Activated CD4-positive, alpha-beta T cell treated with anti-CD3 and anti-CD28 coated beads, Interleukin-2, amount 10 ng/mL, durations not matched to agents 7 days and 5 days (primary cell): ENCODE measurements around the gene G6PC2. TPM values are rescaled to one million over a fixed set of nuclear protein-coding genes. Genes with fewer than 3 reads are reported as not detected.
"Not testable (repeated sequence)": the region's sequence is repeated elsewhere in the genome, so short reads cannot be mapped to it uniquely, and the experiment has no call there.

Experiments used
- CTCF ChIA-PET: fragments of 350-600 bp; sonication (Branson Sonifier 250); formaldehyde crosslinking; loops from one replicate; lab custom pipeline; 2021; ENCODE audit warnings: antibody characterized with exemption; lab: Charles Lee
- POLR2A ChIA-PET: fragments of 350-600 bp; sonication (Branson Sonifier 250); formaldehyde crosslinking; loops from one replicate; lab custom pipeline; 2021; ENCODE audit warnings: antibody characterized with exemption; lab: Charles Lee
- DNase-seq: peaks from one replicate; pipeline ENCODE4 v3.0.0-alpha.2; 2020
- H3K27ac Mint-ChIP-seq: one replicate; pipeline ENCODE4 v1.8.0; 2021; ENCODE audit warnings: mild to moderate bottlenecking, moderate library complexity, mixed read lengths
- H3K27me3 Mint-ChIP-seq: one replicate; pipeline ENCODE4 v1.8.0; 2021; ENCODE audit warnings: mixed read lengths
- H3K36me3 Mint-ChIP-seq: one replicate; pipeline ENCODE4 v1.8.0; 2021; ENCODE audit warnings: low read depth, mixed read lengths
- H3K4me1 Mint-ChIP-seq: one replicate; pipeline ENCODE4 v1.8.0; 2021; ENCODE audit warnings: mixed read lengths
- H3K4me3 Mint-ChIP-seq: one replicate; pipeline ENCODE4 v1.8.0; 2021; ENCODE audit warnings: mild to moderate bottlenecking, moderate library complexity, mixed read lengths
- H3K9me3 Mint-ChIP-seq: one replicate; pipeline ENCODE4 v1.8.0; 2021; ENCODE audit warnings: mixed read lengths
- total RNA-seq, 2 experiments: library from RNA; stranded (reverse); gene quantifications; one replicate each; pipeline ENCODE4 v1.2.3, GENCODE V29; 2021

The G6PC2 gene, protein sequence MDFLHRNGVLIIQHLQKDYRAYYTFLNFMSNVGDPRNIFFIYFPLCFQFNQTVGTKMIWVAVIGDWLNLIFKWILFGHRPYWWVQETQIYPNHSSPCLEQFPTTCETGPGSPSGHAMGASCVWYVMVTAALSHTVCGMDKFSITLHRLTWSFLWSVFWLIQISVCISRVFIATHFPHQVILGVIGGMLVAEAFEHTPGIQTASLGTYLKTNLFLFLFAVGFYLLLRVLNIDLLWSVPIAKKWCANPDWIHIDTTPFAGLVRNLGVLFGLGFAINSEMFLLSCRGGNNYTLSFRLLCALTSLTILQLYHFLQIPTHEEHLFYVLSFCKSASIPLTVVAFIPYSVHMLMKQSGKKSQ
- total RNA-seq = not detected

DNA sequence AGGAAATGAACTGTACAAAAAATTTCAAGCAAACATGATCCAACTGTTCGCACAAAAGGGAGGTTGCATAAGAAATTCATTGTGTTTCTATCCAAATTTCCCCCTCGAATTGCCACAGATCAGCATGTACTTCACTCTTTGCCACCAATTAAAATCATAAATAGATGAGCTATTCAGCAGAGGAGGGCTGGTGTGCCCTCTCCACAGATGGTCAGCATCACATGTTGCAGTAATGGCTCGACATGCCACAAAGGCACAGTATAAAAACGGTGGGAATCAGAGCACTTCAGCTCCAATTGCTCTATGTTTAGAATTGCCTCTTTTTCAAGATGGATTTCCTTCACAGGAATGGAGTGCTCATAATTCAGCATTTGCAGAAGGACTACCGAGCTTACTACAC is at the start of gene G6PC2:
TSS of gene G6PC2 (plus strand) at position 289 of the 400 bp plus-strand sequence. CDS start at position 330, 41 bp downstream.
- ChIA-PET POLR2A (no interaction called here), CTCF (interaction anchor here (0.5 kb wide), 1 partner anchor 460 kb away, joined by 3 read pairs; no protein-coding TSS in a partner anchor)
- Mint-ChIP-seq H3K9me3 (no peaks in the 10 kb centered on the region), H3K27ac (no peak within 1 kb of the TSS), H3K4me1 (no peaks in the 10 kb centered on the region), H3K4me3 (no peak within 1 kb of the TSS), H3K27me3 (peaks cover 48% of the 10 kb centered on the region), H3K36me3 (no peaks in the 10 kb centered on the region)
- DNase-seq = no peak

DNA sequence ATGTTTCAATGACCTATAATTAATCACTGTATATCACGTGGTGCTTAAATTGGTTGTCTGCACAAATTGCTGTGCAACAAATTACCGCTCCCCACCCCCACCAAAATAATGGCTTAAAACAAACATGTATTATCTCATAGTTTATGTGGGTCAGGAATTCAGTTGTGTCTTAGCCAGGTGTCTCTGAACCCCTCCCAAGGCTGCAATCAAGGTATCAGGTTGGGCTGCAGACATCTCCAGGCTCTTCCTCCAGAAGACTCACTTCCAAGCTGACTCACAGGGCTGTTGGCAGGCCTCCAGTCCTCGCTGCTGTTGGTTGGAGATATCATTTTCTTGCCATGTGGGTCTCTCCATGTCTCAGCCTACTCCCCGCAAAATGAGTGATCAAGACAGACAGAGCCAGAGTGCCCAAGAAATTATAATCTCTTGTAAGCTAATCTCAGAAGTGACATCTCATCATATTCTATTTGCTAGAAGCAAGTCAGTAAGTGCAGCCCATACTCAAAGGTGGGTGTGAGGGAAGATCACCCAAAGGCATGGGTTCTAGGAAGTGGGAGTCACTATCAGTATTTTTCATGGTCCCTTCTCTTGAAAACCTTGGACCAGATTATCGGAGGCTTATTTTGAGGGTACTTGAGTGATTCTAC is 49.3 kb upstream of the G6PC2 start:
- Mint-ChIP-seq H3K27ac (no peak overlapping the region), H3K36me3 (peaks cover 43% of the 10 kb centered on the region), H3K4me1 (peaks cover 2% of the 10 kb centered on the region), H3K9me3 (peaks cover 3% of the 10 kb centered on the region), H3K27me3 (no peaks in the 10 kb centered on the region), H3K4me3 (no peak overlapping the region)
- CTCF ChIA-PET = no interaction called here
- POLR2A ChIA-PET = no interaction called here
- no peak for DNase-seq

DNA sequence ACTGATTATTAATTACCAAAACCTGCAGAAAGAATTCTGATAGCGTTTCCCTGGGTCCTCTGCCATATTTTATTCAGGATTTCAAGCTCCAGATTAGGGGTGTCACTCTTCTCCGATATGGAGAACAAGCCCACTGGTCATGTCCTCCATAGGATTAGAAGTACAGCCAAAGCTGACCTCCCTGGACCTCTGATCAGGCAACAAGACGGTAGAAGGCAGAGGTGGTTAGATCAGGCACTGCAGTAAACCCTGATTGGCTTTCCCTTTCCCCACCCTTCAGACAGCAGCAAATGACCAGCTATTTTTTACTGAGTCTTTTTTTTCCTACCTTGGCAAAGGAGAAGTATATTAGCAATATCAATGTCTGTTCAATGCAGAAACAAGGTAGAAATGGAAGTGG is 48.6 kb upstream of the G6PC2 start:
- DNase-seq = no peak
- ChIA-PET POLR2A (no interaction called here), CTCF (no interaction called here)
- peaks cover 3% of the 10 kb centered on the region for H3K9me3 Mint-ChIP-seq
- H3K27ac Mint-ChIP-seq = no peak overlapping the region
- no peaks in the 10 kb centered on the region for H3K27me3 Mint-ChIP-seq
- no peak overlapping the region for H3K4me3 Mint-ChIP-seq
- peaks cover 2% of the 10 kb centered on the region for H3K4me1 Mint-ChIP-seq
- H3K36me3 Mint-ChIP-seq = peaks cover 46% of the 10 kb centered on the region

DNA sequence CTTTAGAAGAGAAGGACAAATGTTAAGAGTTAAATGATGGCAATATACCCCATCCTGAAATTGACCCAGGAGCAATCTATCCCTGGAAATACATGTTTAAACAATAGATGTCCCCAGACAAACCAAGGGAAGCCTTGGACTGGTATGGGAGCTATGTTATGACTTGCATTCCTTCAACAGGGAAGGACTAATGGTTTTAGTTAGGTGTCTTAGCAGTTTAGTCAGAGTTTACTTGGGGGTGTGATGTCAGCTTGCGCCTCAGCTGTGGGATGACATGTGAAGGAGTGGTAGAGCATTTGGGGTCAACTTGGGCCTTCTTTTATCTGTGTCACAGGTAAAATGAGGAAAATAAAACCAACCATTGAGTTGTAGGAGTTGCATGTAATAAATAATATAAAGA is 47.6 kb upstream of the G6PC2 start:
- H3K9me3 Mint-ChIP-seq = peaks cover 3% of the 10 kb centered on the region
- peaks cover 52% of the 10 kb centered on the region for H3K36me3 Mint-ChIP-seq
- no peaks in the 10 kb centered on the region for H3K27me3 Mint-ChIP-seq
- H3K27ac Mint-ChIP-seq = no peak overlapping the region
- H3K4me1 Mint-ChIP-seq = peaks cover 2% of the 10 kb centered on the region
- DNase-seq = no peak
- CTCF ChIA-PET = no interaction called here
- POLR2A ChIA-PET = no interaction called here
- H3K4me3 Mint-ChIP-seq = no peak overlapping the region

DNA sequence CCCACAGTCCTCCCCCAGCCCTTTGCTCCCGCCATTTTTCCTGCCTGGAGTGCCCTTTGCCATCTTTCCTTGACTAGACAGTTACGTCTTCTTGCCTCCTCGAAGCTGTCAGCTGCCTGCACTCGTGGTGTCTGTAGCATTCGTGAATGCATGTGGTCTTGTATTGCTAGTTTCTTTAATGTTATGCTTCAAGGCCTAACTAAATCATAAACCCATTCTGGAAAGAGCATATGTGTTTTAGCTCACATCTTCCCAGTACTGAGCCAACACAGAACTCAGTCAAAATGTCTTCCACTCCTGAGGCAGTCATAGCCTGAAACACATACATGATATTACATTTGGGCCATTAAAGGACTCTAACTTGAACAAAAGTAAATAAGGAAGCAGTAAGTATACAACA is 46.4 kb upstream of the G6PC2 start:
- H3K27ac Mint-ChIP-seq = no peak overlapping the region
- ChIA-PET CTCF (no interaction called here), POLR2A (no interaction called here)
- H3K27me3 Mint-ChIP-seq = no peaks in the 10 kb centered on the region
- H3K4me3 Mint-ChIP-seq = no peak overlapping the region
- H3K9me3 Mint-ChIP-seq = peaks cover 3% of the 10 kb centered on the region
- peaks cover 60% of the 10 kb centered on the region for H3K36me3 Mint-ChIP-seq
- H3K4me1 Mint-ChIP-seq = peaks cover 2% of the 10 kb centered on the region
- no peak for DNase-seq

DNA sequence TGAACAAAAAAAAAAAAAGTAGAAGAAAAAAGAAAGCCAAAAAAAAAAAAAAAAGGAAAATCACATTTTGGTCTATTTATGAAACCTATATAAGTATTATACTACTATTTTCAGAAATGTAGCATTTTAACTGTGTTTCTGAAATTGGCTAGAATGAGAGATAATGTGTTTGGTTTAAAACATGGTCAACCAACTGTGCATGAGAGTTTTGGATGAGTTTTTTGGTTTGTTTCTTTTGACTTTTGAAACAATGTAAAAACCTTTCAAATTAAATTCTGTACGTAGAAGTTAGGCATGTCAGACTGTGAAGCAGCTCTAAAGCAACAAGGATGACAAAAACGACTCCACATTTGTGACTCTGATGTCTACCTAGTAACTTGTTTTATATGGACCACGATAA is 45.5 kb upstream of the G6PC2 start:
- Mint-ChIP-seq H3K4me1 (no peaks in the 10 kb centered on the region), H3K9me3 (peaks cover 3% of the 10 kb centered on the region), H3K36me3 (peaks cover 60% of the 10 kb centered on the region), H3K4me3 (no peak overlapping the region), H3K27me3 (no peaks in the 10 kb centered on the region), H3K27ac (no peak overlapping the region)
- POLR2A ChIA-PET = no interaction called here
- no peak for DNase-seq
- CTCF ChIA-PET = no interaction called here

DNA sequence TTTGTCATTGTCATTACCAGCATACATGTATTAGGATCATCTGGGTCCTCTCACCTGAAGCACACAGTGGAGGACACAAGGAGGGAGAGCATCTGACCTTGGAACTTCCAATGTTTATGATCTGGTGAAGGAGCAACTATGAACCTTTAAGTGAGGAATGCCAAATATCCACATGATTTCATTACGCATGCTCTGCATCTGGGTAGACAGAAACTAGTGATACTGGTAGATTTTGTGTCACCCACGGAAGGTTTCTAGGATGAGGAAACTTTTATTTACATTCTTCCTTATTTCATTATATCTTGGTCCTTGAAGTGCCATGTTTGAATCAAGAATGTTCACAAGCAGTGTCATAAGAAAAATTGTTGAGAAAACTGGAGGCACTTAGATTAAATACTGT is 42.9 kb upstream of the G6PC2 start:
- DNase-seq = no peak
- CTCF ChIA-PET = no interaction called here
- peaks cover 3% of the 10 kb centered on the region for H3K9me3 Mint-ChIP-seq
- H3K4me1 Mint-ChIP-seq = no peaks in the 10 kb centered on the region
- no peak overlapping the region for H3K4me3 Mint-ChIP-seq
- H3K27ac Mint-ChIP-seq = no peak overlapping the region
- H3K36me3 Mint-ChIP-seq = peaks cover 59% of the 10 kb centered on the region
- no peaks in the 10 kb centered on the region for H3K27me3 Mint-ChIP-seq
- POLR2A ChIA-PET = no interaction called here

DNA sequence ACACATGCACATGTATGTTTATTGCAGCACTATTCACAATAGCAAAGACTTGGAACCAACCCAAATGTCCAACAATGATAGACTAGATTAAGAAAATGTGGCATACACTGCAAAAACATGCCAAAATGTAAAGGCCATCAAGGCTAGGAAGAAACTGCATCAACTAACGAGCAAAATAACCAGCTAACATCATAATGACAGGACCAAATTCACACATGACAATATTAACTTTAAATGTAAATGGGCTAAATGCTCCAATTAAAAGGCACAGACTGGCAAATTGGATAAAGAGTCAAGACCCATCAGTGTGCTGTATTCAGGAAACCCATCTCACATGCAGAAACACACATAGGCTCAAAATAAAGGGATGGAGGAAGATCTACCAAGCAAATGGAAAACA is 33.9 kb upstream of the G6PC2 start:
- POLR2A ChIA-PET, H3K4me3 Mint-ChIP-seq, DNase-seq, H3K27me3 Mint-ChIP-seq, CTCF ChIA-PET, H3K9me3 Mint-ChIP-seq, H3K27ac Mint-ChIP-seq, H3K4me1 Mint-ChIP-seq: not testable (repeated sequence)
- peaks cover 72% of the 10 kb centered on the region for H3K36me3 Mint-ChIP-seq

DNA sequence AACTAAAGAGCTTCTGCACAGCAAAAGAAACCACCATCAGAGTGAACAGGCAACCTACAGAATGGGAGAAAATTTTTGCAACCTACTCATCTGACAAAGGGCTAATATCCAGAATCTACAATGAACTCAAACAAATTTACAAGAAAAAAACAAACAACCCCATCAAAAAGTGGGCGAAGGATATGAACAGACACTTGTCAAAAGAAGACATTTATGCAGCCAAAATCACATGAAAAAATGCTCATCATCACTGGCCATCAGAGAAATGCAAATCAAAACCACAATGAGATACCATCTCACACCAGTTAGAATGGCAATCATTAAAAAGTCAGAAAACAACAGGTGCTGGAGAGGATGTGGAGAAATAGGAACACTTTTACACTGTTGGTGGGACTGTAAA is 30.7 kb upstream of the G6PC2 start:
- H3K9me3 Mint-ChIP-seq, H3K27ac Mint-ChIP-seq, CTCF ChIA-PET, H3K4me3 Mint-ChIP-seq, H3K27me3 Mint-ChIP-seq, DNase-seq, H3K4me1 Mint-ChIP-seq, POLR2A ChIA-PET: not testable (repeated sequence)
- H3K36me3 Mint-ChIP-seq = peaks cover 76% of the 10 kb centered on the region

DNA sequence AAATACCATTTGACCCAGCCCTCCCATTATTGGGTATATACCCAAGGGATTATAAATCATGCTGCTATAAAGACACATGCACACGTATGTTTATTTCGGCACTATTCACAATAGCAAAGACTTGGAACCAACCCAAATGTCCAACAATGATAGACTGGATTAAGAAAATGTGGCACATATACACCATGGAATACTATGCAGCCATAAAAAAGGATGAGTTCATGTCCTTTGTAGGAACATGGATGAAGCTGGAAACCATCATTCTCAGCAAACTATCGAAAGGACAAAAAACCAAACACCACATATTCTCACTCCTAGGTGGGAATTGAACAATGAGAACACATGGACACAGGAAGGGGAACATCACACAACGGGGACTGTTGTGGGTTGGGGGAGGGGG is 30.3 kb upstream of the G6PC2 start:
- DNase-seq, H3K9me3 Mint-ChIP-seq, H3K4me1 Mint-ChIP-seq, H3K27me3 Mint-ChIP-seq, CTCF ChIA-PET, POLR2A ChIA-PET, H3K27ac Mint-ChIP-seq, H3K4me3 Mint-ChIP-seq: not testable (repeated sequence)
- peaks cover 74% of the 10 kb centered on the region for H3K36me3 Mint-ChIP-seq

DNA sequence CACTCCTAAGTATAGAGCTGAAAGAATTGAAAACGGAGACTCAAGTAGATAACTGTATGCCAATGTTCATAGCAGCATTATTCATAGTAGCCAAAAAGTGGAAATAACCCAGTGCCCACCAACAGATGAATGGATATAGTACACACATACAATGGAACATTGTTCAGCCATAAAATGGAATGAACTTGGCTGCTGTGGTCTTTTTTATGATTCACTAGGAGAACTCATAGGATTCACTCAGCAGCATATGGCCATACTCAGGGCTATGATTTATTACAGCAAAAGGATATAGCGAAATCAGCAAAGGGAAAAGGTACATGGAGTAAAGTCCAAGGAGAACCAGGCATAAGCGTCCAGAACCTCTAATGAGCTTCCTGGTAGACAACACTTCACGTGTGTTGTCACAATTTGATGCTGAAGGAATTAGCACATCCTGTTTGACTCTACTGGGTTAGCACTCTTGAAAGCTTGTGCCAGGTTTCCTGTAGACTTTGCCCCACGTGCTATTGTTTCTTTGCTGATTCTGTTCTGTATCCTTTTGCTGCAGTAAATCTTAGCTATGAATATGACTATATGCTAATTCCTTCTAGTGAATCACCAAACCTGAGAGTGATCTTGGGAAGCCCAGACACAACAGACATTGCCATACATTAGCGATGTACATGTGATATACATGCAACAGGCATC is 26.6 kb upstream of the G6PC2 start:
- CTCF ChIA-PET = no interaction called here
- no peak overlapping the region for H3K27ac Mint-ChIP-seq
- H3K27me3 Mint-ChIP-seq = no peaks in the 10 kb centered on the region
- peaks cover 2% of the 10 kb centered on the region for H3K9me3 Mint-ChIP-seq
- no peak overlapping the region for H3K4me3 Mint-ChIP-seq
- H3K4me1 Mint-ChIP-seq = peaks cover 3% of the 10 kb centered on the region
- peaks cover 51% of the 10 kb centered on the region for H3K36me3 Mint-ChIP-seq
- DNase-seq = no peak
- POLR2A ChIA-PET = interaction anchor here (0.6 kb wide), 1 partner anchor 15 kb away, joined by 5 read pairs; no protein-coding TSS in a partner anchor

DNA sequence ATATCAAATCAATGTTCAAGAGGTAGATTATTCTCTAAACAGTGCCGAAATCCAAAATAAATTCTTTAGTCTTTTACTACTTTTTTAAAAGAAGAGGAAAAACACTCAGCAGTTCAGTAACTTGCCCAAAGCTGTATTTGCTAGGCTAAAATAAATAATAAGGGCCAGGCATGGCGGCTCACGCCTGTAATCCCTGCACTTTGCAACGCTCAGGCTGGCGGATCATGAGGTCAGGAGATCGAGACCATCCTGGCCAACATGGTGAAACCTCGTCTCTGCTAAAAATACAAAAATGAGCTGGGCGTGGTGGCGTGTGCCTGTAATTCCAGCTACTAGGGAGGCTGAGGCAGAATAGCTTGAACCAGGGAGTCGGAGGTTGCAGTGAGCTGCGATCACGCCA is 18.9 kb upstream of the G6PC2 start:
- CTCF ChIA-PET = not testable (repeated sequence)
- H3K36me3 Mint-ChIP-seq = peaks cover 51% of the 10 kb centered on the region

DNA sequence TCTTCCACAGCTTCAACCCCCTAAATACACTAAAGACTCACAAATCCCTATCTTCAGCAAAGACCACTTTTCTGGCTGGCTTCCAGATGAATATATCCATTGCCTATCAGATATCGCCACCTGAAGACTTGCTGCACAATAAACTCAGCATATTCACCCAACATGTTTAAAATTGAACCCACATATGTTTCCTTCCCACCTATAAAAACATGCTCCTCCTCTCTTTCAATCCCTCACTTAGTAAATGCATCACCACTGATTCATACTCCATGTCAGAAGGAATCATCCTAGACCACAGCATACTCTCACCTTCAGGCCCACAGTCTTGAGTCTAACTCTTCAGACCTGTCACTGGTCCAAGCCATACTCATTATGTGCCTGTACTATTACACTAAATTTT is 16.1 kb upstream of the G6PC2 start:
- POLR2A ChIA-PET = no interaction called here
- H3K4me3 Mint-ChIP-seq = no peak overlapping the region
- H3K27me3 Mint-ChIP-seq = no peaks in the 10 kb centered on the region
- no peaks in the 10 kb centered on the region for H3K9me3 Mint-ChIP-seq
- CTCF ChIA-PET = interaction anchor here (1.0 kb wide), 1 partner anchor 112 kb away, joined by 3 read pairs; no protein-coding TSS in a partner anchor
- H3K27ac Mint-ChIP-seq = no peak overlapping the region
- peaks cover 61% of the 10 kb centered on the region for H3K36me3 Mint-ChIP-seq
- DNase-seq = no peak
- H3K4me1 Mint-ChIP-seq = peaks cover 40% of the 10 kb centered on the region

More for the DNA sequence above, 18.9 kb upstream of the G6PC2 start:
- POLR2A ChIA-PET, H3K9me3 Mint-ChIP-seq, H3K27me3 Mint-ChIP-seq, DNase-seq, H3K4me3 Mint-ChIP-seq, H3K27ac Mint-ChIP-seq: not testable (repeated sequence)
- H3K4me1 Mint-ChIP-seq = peaks cover 28% of the 10 kb centered on the region
